Measurements from ENCODE around the gene IGFL4.

DNA sequence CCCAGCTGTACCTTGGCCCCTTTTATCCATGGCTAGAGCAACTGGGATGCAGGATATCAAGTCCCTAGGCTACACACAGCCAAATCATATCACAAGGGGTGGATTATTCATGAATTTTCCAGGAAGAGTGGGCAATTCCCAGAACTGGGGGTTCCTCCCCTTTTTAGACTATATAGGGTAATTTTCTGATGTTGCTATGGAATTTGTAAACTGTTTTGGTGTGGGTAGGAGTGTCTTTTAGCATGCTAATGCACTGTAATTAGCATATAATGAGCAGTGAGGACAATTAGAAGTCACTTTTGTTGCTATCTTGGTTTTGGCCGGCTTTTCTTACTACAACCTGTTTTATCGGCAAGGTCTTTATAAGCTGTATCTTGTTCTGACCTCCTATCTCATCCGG is 18.0 kb upstream of the IGFL4 start:
- TF ChIP-seq, protein P1, sequence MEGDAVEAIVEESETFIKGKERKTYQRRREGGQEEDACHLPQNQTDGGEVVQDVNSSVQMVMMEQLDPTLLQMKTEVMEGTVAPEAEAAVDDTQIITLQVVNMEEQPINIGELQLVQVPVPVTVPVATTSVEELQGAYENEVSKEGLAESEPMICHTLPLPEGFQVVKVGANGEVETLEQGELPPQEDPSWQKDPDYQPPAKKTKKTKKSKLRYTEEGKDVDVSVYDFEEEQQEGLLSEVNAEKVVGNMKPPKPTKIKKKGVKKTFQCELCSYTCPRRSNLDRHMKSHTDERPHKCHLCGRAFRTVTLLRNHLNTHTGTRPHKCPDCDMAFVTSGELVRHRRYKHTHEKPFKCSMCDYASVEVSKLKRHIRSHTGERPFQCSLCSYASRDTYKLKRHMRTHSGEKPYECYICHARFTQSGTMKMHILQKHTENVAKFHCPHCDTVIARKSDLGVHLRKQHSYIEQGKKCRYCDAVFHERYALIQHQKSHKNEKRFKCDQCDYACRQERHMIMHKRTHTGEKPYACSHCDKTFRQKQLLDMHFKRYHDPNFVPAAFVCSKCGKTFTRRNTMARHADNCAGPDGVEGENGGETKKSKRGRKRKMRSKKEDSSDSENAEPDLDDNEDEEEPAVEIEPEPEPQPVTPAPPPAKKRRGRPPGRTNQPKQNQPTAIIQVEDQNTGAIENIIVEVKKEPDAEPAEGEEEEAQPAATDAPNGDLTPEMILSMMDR (IDR thresholded peaks at IDR 0.05) = no peak
- TF ChIP-seq POLR2A (IDR thresholded peaks at IDR 0.05) = no peak
- TF ChIP-seq EP300 (IDR thresholded peaks at IDR 0.05) = no peak

Measured in stomach (tissue), 4 donors.